HG02938 (cell line): Measurements from ENCODE around the gene EPM2AIP1.
"Not testable (repeated sequence)": the region's sequence is repeated elsewhere in the genome, so short reads cannot be mapped to it uniquely, and the experiment has no call there.

Experiments used
- ATAC-seq: cut with Tn5 transposase; IDR thresholded peaks from one replicate; pipeline ENCODE4 v1.9.1; 2021; ENCODE audit warnings: mild to moderate bottlenecking, moderate library complexity; ENCODE audit not compliant: unreplicated experiment

The EPM2AIP1 gene

DNA sequence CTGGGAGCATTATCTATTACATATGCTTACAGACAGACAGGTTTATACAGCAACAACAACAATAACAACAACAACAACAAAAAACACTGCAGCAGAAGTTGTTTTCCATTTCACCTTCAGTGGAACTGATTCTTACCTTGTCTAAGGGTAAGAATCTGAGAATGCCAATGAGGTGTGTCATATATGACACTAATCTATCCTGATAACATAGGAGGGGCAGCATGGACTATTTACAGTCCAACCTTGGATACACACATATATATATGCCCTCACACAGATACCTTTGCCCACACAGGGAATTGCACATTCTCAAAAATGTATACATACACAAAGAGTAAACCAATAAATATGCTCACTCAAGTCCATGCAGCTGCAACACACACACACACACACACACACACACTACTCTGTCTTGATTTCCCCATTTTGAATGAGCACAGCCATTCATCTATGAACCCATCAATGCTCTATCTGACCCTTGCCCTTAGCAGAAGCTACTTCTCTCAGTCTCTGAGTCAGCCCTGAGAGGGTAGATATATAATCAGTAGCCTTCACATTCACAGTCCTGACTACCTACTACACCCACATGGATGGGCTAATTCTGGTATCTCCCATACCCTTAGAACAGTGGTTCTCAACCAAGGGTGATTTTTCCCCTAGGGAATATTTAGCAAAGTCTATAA is 38.3 kb downstream of the EPM2AIP1 start:
- no peak for ATAC-seq

GRCh38 chr3:36947814-36948213 is 45.1 kb downstream of the EPM2AIP1 start:
- not testable (repeated sequence) for ATAC-seq

- no peak for ATAC-seq
Measured at GRCh38 chr3:36945333-36945980, 47.5 kb downstream of the EPM2AIP1 start.

DNA sequence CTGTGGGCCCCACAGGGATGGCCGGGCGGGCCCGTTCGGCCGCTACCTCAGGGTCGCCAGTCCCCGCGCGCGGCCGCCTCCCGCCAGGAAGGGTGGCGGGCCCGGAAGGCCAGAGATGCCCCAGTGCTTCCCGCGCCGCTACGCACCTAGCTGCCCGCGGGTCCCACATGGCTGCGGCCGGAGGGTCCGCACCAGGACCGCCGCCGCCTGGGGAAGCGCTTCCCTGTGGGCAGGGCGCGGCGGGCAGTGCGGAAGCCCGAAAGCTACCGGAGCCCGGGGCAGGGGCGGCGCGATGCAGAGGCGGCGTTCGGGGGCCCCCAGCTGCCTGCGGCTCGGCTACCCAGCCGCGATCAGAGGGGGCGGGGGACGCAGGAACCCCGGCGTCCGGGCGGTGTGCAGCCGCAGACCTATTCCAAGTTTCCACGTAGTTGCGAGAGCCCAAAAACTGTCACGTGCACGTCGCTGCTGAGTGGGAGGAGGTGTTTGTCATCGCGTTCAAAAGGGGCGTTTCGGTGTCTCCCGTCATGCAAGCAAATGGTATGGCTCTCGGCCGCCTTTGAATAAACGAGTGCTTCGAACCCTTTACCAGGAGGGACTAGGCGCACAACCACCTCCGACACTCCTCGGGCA is 48.2 kb downstream of the EPM2AIP1 start, which contains the start of gene TRANK1:
TRANK1 (minus strand) TSS at position 414 of the 630 bp plus-strand sequence; CDS start at position 169, 245 bp downstream.
- peak; percentile 53 for ATAC-seq

GRCh38 chr3:36944012-36944640 is 48.8 kb downstream of the EPM2AIP1 start:
- peak; percentile 46 for ATAC-seq

- ATAC-seq: no peak
Measured at GRCh38 chr3:36943601-36944000, 49.3 kb downstream of the EPM2AIP1 start.

DNA sequence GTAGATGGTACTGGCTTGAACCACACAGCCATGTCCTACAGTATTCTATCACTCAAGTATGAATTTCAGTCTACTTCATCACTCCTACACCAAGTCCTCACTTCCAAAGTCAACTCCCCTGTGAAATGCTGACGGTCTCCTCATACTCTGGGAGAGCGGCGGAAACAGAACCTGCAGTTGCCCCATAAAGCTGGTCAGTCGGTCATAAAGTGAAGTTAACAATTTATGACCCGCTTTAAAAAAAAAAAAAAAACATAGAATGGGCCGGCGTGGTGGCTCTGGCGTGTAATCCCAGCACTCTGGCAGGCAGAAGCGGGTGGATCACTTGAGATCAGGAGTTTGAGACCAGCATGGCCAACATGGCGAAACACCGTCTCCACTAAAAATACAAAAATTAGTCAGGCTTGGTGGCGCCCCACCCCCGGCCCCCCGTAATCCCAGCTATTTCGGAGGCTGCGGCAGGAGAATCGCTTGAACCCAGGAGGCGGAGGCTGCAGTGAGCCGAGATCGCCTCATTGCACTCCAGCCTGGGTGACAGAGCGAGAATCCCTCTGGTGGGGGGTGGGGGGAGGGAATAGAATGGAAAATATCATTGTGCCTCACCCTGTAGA is 50.2 kb downstream of the EPM2AIP1 start:
- ATAC-seq: no peak

- no peak for ATAC-seq
Measured at GRCh38 chr3:36941658-36942057, 51.3 kb downstream of the EPM2AIP1 start.

GRCh38 chr3:36941162-36941561 is 51.8 kb downstream of the EPM2AIP1 start:
- no peak for ATAC-seq

DNA sequence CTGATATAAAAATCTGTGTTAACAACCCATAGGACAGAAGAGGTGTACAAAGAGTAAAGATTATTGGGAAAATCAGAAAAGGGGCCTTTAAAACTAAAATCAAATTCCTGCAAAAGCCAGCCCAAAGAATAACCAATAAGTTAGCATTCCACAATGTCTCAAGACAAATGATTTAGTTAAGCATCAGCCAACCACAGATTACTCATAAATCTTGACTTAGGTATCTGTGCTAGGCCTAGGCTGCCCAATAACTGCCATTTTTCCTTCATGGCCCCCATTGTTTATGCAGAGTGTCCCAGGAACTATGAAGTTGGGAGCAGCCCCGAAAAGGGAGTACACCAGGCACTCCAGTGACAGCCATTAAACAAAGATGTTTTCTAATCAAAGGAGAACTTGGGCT is 55.4 kb downstream of the EPM2AIP1 start:
- no peak for ATAC-seq
